Mesothelial cell of epicardium (in vitro differentiated cells): Measurements from ENCODE around the gene IGDCC3. TPM values are rescaled to one million over a fixed set of nuclear protein-coding genes. Genes with fewer than 3 reads are reported as not detected.

Source experiments
- DNase-seq, 2 experiments: peaks; one replicate each; pipeline ENCODE4 v3.0.0; 2021; ENCODE audit warnings: low spot score in 2 of 2; ENCODE audit not compliant: unreplicated experiment in 2 of 2
- H3K27ac Mint-ChIP-seq: 2 replicates; pipeline ENCODE4 v1.8.0; 2021; ENCODE audit warnings: mixed read lengths
- H3K27me3 Mint-ChIP-seq: 2 replicates; pipeline ENCODE4 v1.8.0; 2021; ENCODE audit warnings: low read depth, mixed read lengths
- H3K36me3 Mint-ChIP-seq: 2 replicates; pipeline ENCODE4 v1.8.0; 2021; ENCODE audit warnings: mixed read lengths
- H3K4me1 Mint-ChIP-seq: 2 replicates; pipeline ENCODE4 v1.8.0; 2021; ENCODE audit warnings: mixed read lengths
- H3K4me3 Mint-ChIP-seq: 2 replicates; pipeline ENCODE4 v1.8.0; 2021; ENCODE audit warnings: mild to moderate bottlenecking, moderate library complexity, mixed read lengths
- H3K9me3 Mint-ChIP-seq: 2 replicates; pipeline ENCODE4 v1.8.0; 2021; ENCODE audit warnings: mixed read lengths
- CTCF ChIP-seq: fragments of 200-600 bp; sonication (generic); IDR thresholded peaks from one replicate; pipeline ENCODE4 v1.5.0; 2021; ENCODE audit warnings: antibody characterized with exemption; ENCODE audit not compliant: unreplicated experiment
- total RNA-seq: library from RNA; stranded (reverse); gene quantifications from 3 replicates; pipeline ENCODE4 v1.2.1, GENCODE V29; 2021

IGDCC3 gene
- total RNA-seq, 1 donor from 2014 or later = 35.1 TPM

- Mint-ChIP-seq H3K4me1 (peaks cover 16% of the 10 kb centered on the region), H3K36me3 (no peaks in the 10 kb centered on the region), H3K4me3 (no peak overlapping the region), H3K9me3 (no peaks in the 10 kb centered on the region), H3K27ac (peak overlapping the region; percentile 4), H3K27me3 (no peaks in the 10 kb centered on the region)
- TF ChIP-seq CTCF = no peak
- no peak for DNase-seq
Measured at GRCh38 chr15:65292938-65293518, 84.8 kb downstream of the IGDCC3 start.

DNA sequence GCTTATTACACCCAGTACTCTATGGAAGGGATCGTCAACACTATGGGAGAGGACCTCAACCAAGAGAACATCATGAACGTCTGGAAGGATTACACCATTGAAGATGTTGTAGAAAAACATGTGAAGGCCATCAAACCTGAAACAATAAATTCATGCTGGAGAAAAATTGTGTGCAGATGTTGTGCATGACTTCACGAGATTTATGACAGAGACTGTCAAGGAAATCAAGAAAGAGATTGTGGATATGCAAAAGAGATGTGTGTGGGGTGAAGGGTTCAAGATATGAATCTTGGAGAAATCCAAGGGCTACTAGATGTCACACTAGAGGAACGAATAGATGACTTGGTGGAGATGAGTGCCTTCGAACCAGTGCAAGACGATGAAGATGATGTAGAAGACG lies 87.6 kb downstream of the IGDCC3 start:
- H3K27me3 Mint-ChIP-seq = no peaks in the 10 kb centered on the region
- H3K27ac Mint-ChIP-seq = no peak overlapping the region
- no peak overlapping the region for H3K4me3 Mint-ChIP-seq
- H3K4me1 Mint-ChIP-seq = peaks cover 23% of the 10 kb centered on the region
- DNase-seq = no peak
- no peaks in the 10 kb centered on the region for H3K9me3 Mint-ChIP-seq
- H3K36me3 Mint-ChIP-seq = no peaks in the 10 kb centered on the region
- no peak for TF ChIP-seq CTCF

- Mint-ChIP-seq H3K9me3 (no peaks in the 10 kb centered on the region), H3K27me3 (no peaks in the 10 kb centered on the region), H3K36me3 (no peaks in the 10 kb centered on the region), H3K4me3 (no peak overlapping the region), H3K4me1 (peaks cover 22% of the 10 kb centered on the region), H3K27ac (no peak overlapping the region)
- DNase-seq = no peak
- TF ChIP-seq CTCF = no peak
Measured at GRCh38 chr15:65289261-65289854, 88.4 kb downstream of the IGDCC3 start.

- Mint-ChIP-seq H3K27me3 (no peaks in the 10 kb centered on the region), H3K27ac (peak overlapping the region; percentile 84), H3K4me3 (peak overlapping the region; percentile 79), H3K36me3 (peaks cover 7% of the 10 kb centered on the region), H3K4me1 (peaks cover 22% of the 10 kb centered on the region), H3K9me3 (no peaks in the 10 kb centered on the region)
- no peak for TF ChIP-seq CTCF
- no peak for DNase-seq
Measured at GRCh38 chr15:65287520-65287855, 90.3 kb downstream of the IGDCC3 start.

- Mint-ChIP-seq H3K4me1 (peaks cover 22% of the 10 kb centered on the region), H3K36me3 (peaks cover 10% of the 10 kb centered on the region), H3K27me3 (no peaks in the 10 kb centered on the region), H3K27ac (peak within 1 kb of the TSS; percentile 85), H3K4me3 (peak within 1 kb of the TSS; percentile 79), H3K9me3 (no peaks in the 10 kb centered on the region)
- peak; percentile 84 to 90 for DNase-seq
- TF ChIP-seq CTCF = no peak
Measured at GRCh38 chr15:65286704-65287519, 90.9 kb downstream of the IGDCC3 start, which contains the start of gene PARP16. Gene PARP16 (minus strand): TSS chr15:65286883. CDS start chr15:65286426, 457 bp downstream.
